ENCODE measurements around the gene PINLYP.
"Not testable (repeated sequence)": the region's sequence is repeated elsewhere in the genome, so short reads cannot be mapped to it uniquely, and the experiment has no call there.

The PINLYP gene

GRCh38 chr19:43599635-43600295 lies 24.2 kb downstream of the PINLYP start:
- no peak for DNase-seq (ENCODE audit: extremely low read depth, insufficient read length)
- Histone ChIP-seq H3K27me3 (replicated peaks; ENCODE audit: control insufficient read depth, insufficient read depth, low read length) (no peaks in the 10 kb centered on the region), H3K4me3 (replicated peaks; ENCODE audit: low read depth, low read length) (no peak overlapping the region), H3K36me3 (ENCODE audit: control insufficient read depth, insufficient read depth, low read length) (peaks cover 15% of the 10 kb centered on the region)
- TF ChIP-seq CTCF (IDR thresholded peaks at IDR 0.05; ENCODE audit: insufficient read depth, low read length, poor library complexity, severe bottlenecking), result no peak

DNA sequence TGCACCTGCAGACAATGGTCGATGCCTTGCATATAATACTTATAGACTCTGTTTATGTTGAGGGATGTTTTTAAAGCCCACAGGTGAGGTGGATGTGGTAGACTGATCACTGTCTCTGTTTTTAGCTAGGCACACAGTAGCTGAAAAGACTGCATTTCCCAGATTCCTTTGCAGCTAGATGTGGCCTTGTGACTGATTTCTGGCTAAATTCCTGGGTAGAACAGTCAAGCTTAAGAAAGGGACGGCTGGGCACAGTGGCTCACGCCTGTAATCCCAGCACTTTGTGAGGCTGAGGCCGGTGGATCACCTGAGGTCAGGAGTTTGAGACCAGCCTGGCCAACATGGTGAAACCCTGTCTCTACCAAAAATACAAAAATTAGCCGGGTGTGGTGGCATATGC lies 24.7 kb downstream of the PINLYP start:
- peaks cover 15% of the 10 kb centered on the region for H3K36me3 ChIP-seq (ENCODE audit: control insufficient read depth, insufficient read depth, low read length)
- DNase-seq (ENCODE audit: extremely low read depth, insufficient read length); H3K27me3 ChIP-seq (replicated peaks; ENCODE audit: control insufficient read depth, insufficient read depth, low read length); H3K4me3 ChIP-seq (replicated peaks; ENCODE audit: low read depth, low read length): not testable (repeated sequence)

- Histone ChIP-seq H3K27me3 (replicated peaks; ENCODE audit: control insufficient read depth, insufficient read depth, low read length) (no peaks in the 10 kb centered on the region), H3K36me3 (ENCODE audit: control insufficient read depth, insufficient read depth, low read length) (peaks cover 7% of the 10 kb centered on the region), H3K4me3 (replicated peaks; ENCODE audit: low read depth, low read length) (no peak overlapping the region)
- no peak for DNase-seq (ENCODE audit: extremely low read depth, insufficient read length)
- no peak for TF ChIP-seq CTCF (IDR thresholded peaks at IDR 0.05; ENCODE audit: insufficient read depth, low read length, poor library complexity, severe bottlenecking)
These were observed 30.4 kb downstream of the PINLYP start for GRCh38 chr19:43605875-43606568.

GRCh38 chr19:43606569-43607229 lies 31.1 kb downstream of the PINLYP start:
- Histone ChIP-seq H3K27me3 (replicated peaks; ENCODE audit: control insufficient read depth, insufficient read depth, low read length) (no peaks in the 10 kb centered on the region), H3K36me3 (ENCODE audit: control insufficient read depth, insufficient read depth, low read length) (peaks cover 7% of the 10 kb centered on the region), H3K4me3 (replicated peaks; ENCODE audit: low read depth, low read length) (no peak overlapping the region)
- DNase-seq (ENCODE audit: extremely low read depth, insufficient read length), result no peak
- no peak for TF ChIP-seq CTCF (IDR thresholded peaks at IDR 0.05; ENCODE audit: insufficient read depth, low read length, poor library complexity, severe bottlenecking)

DNA sequence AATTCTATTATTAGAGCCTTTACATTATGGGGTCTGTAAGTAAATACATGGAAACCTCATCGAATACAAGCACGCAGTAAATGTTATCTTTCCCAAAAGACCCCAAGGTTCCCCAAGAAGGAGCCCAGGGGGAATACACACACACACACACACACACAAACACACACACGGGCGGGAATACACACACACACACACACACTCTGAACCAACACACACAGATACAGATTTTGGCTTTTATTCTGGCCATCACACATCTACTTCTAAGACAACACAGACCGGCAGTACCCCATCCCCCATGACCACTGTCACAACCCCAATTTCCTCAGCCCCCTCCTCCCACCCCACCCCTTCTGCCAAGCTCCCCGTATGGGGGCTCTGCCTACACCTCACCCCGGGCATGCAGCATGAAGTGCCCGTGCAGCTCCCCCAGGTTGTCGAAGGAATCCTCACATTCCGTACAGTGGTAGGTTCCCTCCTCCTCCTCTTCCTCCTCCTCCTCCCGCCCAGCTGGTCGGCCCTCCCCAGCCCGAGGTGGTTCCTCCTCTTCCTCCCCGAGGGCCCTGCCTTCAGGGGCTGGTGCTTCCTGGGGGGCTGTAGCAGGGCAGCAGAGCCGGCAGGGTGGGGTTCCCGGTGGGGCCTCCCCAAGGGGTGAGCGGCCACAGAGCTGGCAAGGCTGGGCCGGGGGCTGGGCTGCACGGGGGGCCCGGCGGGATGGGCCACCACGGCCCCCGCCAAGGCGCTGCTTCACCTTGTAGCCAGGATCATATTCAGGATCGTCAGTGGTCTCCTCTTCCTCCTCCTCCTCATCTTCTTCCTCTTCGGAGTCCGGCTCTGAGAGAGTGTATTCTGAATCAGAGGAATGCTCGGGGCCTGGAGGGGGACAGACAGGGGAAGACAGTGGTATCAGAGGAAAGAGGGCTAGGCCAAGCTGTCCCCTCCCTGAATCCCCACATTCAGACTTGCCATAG lies 31.9 kb downstream of the PINLYP start:
- Histone ChIP-seq H3K27me3 (replicated peaks; ENCODE audit: control insufficient read depth, insufficient read depth, low read length) (no peaks in the 10 kb centered on the region), H3K4me3 (replicated peaks; ENCODE audit: low read depth, low read length) (no peak overlapping the region), H3K36me3 (ENCODE audit: control insufficient read depth, insufficient read depth, low read length) (peaks cover 8% of the 10 kb centered on the region)
- DNase-seq (ENCODE audit: extremely low read depth, insufficient read length), result no peak
- TF ChIP-seq CTCF (IDR thresholded peaks at IDR 0.05; ENCODE audit: insufficient read depth, low read length, poor library complexity, severe bottlenecking), result no peak

Data from GM06990 (cell line).